Right kidney (tissue), 1 donor: ENCODE measurements around the gene ZBTB7C.
A peak's percentile ranks its signal among the peaks of the same experiment; 100 is the strongest.

ENCODE experiments used
- DNase-seq: peaks from one replicate; pipeline ENCODE4 v3.0.0-alpha.2; 2016

The ZBTB7C gene

GRCh38 chr18:48191494-48191893 is 217.7 kb downstream of the ZBTB7C start:
- DNase-seq: no peak

GRCh38 chr18:48190994-48191393 is 218.2 kb downstream of the ZBTB7C start:
- DNase-seq: no peak

- DNase-seq: no peak
These were observed 220.6 kb downstream of the ZBTB7C start for GRCh38 chr18:48188609-48189008.

DNA sequence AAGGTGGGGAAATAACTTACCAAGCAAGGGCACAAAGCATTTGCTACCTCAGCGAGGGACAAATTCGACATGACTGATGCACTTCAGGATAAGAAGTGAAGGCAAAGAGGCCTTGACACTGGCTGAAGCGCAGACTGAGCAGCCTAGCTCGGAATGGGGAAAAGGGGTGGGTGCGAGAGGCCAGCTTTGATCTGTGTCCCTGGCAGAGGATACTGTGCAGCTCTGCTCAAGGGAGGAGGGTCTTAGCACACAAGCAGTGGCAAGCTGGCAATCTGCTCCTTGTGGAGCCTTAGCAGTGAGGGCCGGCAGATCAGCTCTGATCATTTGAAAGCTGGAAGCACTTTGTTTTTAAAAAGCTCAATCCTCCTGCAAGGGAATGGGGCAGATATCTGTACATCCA is 222.3 kb downstream of the ZBTB7C start:
- no peak for DNase-seq

DNA sequence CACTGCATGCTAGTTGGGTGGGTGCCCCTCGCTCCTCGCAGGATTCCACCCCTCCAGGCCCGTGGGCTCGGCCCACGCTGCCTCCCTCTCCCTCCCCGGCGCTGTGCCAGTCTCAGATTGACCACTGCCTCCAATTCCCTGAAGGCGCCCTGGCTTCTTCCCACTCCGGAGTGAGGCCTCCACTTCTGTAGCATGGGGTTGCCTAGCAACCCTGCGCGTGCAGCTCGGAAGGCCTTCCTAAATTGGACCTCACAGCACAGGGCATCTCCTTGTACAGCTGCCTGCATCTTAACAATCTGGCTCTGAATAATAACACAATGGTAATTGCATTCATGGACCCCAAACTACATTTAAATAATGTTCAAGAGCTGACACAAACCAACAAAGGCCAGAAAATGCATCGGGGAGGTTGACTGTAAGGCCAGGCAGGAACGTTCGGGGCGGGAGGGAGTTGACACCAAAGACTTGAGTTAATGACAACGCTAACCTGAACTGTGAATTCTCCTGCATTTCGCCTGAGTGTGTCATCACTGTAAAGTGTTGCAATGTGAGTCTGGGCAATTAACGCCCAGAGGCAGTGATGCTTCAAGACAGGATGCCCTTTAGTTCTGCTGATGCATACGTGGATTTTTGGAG is 222.9 kb downstream of the ZBTB7C start:
- peak; percentile 55 for DNase-seq

- no peak for DNase-seq
These were observed 225.1 kb downstream of the ZBTB7C start for GRCh38 chr18:48184118-48184517.

GRCh38 chr18:48183613-48184012 is 225.6 kb downstream of the ZBTB7C start:
- no peak for DNase-seq

DNA sequence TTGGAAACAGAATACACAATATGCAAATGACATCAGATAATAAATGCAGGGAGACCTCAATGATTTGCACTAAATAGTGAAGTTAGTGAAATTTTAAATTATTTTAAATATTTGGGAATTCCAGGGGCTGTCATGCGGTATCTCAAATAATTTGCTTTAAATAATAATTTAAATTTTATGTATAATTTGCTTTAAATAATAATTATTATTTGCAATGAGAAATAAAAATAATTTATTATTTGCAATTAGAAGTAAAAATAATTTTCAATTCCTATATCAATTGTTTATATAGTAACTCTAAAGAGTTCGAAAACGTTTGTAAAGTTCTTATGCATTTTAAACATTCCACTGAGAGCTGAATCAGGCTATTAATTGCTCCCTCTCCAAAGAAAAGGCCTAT is 226.4 kb downstream of the ZBTB7C start:
- DNase-seq: no peak

GRCh38 chr18:48181857-48182256 is 227.3 kb downstream of the ZBTB7C start:
- no peak for DNase-seq

GRCh38 chr18:48181087-48181823 is 227.9 kb downstream of the ZBTB7C start:
- DNase-seq: no peak

- no peak for DNase-seq
These were observed 229.5 kb downstream of the ZBTB7C start for GRCh38 chr18:48179666-48180065.

DNA sequence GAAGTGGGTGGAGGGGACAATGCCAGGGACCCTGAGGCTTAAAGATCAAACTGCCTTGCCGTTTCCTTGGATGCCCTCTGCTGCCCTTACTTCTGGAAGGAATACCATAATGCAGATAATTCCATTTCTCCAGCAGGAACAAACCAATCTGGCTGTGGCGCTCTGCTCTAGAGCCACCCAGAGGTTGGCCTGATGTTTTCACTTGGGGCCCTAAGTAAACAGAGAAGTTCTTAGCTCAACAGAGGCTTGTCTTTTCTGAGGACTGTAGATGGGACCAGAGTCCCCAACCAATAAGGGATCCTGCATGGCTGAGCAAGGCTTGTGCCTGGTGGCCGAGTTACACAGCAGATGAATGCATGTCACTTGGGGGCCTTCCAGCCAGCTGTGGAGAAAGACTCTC is 230.2 kb downstream of the ZBTB7C start:
- DNase-seq: no peak

DNA sequence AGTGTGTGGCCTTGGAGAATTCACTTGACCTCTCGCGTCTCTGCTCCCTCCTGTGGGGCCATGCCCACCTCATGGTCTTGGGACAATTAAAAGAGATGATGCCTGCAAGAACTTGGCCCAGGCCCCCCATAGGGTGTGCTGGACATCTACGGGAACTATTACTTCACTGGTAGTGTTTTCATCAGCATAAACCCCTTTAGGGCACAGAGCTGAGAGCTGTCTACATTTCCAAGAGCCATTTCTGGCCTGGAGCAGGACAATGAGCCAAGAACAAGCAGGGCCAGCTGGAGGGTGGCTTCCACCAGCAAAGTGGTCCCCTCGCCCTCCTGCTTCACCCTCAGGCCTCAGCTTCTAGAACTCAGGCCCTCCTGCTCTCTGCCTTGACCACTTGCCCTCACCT is 232.3 kb downstream of the ZBTB7C start:
- DNase-seq: no peak

- no peak for DNase-seq
These were observed 235.6 kb downstream of the ZBTB7C start for GRCh38 chr18:48173557-48173956.

DNA sequence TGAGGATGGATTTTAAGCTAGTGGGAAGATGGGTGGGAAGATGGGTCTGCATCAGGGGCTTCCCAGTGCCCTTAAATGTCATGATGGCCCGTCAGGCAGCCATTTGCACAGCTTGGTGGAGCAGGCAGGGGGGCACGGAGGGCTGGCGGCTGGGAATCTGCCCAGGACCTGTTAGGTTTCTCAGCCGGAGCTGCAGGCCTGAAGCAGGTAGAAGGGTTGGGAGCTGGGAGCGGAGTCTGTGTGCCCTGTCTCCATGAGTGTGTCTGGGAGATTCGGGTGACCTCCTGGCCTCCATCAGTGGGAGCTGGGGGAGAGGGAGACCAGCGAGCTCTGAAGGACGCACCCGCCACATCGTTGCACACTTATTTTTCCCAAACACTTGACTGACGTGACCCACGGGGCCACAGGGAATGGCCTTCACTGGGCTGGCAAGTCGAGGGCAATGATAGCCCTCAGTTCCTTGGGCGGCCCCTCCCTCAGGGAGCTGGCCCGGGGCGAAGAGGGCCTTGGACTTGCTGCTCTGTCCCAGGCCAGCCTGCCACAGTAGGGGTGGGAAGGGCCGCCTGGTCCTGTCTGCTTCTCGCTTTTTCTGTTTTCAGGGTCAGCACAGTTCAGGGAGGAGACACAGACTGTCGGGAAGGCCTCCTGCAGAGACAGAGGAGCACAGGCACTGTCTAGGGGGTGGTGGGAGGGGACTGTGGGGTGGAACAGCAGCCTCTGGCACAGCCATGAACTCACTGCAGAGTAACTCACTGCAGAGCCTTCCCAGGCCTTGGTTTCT is 236.8 kb downstream of the ZBTB7C start:
- no peak for DNase-seq

GRCh38 chr18:48171490-48172188 is 237.5 kb downstream of the ZBTB7C start:
- no peak for DNase-seq

DNA sequence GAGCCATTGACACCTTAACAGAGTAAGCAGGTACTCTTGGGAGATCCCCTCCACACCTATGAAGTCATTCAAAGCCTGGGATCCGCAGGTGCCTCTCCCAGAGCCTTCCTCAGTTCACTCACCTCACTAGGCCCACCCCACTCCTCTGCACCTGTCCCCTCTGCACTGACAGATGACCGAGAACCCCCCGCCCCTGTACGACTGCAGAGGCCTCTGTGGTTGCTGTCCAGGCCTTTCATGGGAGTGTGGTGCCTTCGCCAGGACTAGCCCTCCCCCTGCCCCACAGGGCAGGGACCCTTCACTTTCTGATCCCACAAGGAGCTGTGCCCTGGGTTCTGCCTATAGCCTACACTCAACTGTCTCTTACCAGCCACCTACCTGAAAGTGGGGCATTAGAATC is 238.5 kb downstream of the ZBTB7C start:
- no peak for DNase-seq

- DNase-seq: no peak
These were observed 240.3 kb downstream of the ZBTB7C start for GRCh38 chr18:48168861-48169260.

DNA sequence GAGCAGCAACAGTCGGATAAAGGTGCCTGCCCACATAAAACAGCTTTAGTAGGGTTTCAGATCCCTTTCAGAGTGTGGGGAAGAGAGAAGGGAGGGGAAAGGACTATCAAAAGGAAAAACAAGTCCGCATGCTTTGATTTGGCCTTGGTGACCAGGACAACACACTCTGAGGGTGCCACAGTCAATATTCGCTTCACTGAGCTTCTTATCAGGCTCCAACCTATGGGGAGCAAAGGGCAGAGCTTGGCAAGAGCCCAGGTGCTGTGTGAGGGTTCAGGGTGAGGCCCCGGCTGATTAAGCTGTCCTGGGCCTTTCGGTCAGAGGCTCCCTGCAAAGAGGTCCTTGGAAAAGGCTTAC is 241.3 kb downstream of the ZBTB7C start:
- DNase-seq: no peak

GRCh38 chr18:48166336-48166875 is 242.8 kb downstream of the ZBTB7C start:
- DNase-seq: no peak

- no peak for DNase-seq
These were observed 243.9 kb downstream of the ZBTB7C start for GRCh38 chr18:48165111-48165866.

DNA sequence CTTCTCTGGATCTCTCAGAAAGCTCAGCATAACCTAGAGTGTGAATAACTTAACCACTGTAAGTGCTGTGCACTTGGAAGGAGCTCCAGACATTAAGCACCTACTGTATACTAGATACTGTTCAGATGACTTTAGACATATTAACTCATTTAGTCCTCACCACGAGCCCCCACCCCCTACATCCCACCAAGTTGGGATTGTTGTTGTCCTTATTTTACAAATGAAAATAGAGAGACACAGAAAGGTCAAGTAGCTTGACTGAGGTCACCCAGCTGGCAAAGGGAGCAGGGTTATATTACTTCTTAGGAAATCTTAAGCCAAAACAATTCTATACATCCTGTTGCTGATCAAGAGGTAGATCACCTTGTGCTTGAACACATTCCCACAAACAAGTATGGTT is 244.5 kb downstream of the ZBTB7C start:
- no peak for DNase-seq
